Measurements from ENCODE around the gene ABHD3.

DNA sequence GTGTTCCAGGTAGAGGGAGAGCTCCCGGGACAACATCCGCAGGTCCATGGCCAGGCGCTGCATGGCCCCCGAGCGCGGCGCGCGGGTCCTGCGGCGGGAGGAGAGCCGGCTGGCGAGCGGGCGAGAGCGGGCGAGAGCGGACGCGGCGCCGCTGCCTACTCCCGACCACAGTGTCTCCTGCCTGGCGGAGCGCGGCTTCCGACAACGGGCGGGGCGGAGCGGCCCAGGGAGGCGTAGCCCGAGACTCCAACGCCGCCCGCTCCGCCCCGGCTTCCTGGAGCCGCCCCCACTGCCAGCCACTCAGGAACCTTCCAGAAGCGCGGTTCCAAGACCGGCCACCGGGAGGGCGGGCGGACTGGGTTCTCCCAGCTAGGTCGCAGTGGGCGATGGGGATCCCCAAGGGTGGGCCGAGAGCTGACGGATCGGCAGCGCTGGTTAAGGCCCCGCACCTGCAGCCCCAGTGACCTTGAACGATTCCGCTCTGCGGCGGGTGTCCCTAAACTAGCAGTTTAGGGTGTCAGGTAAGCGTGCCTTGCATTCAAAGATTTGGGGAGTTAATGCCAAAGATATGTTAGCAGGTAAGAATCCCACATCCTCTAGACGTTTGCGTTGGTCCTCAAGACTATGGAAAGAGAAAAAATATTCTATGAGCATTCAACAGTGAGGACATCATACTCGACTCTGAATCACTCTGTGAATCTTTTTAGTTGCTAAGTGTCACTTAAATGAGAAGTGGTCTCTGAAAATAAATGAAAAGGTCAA, at the start of gene ABHD3:
- TF ChIP-seq, protein P1, sequence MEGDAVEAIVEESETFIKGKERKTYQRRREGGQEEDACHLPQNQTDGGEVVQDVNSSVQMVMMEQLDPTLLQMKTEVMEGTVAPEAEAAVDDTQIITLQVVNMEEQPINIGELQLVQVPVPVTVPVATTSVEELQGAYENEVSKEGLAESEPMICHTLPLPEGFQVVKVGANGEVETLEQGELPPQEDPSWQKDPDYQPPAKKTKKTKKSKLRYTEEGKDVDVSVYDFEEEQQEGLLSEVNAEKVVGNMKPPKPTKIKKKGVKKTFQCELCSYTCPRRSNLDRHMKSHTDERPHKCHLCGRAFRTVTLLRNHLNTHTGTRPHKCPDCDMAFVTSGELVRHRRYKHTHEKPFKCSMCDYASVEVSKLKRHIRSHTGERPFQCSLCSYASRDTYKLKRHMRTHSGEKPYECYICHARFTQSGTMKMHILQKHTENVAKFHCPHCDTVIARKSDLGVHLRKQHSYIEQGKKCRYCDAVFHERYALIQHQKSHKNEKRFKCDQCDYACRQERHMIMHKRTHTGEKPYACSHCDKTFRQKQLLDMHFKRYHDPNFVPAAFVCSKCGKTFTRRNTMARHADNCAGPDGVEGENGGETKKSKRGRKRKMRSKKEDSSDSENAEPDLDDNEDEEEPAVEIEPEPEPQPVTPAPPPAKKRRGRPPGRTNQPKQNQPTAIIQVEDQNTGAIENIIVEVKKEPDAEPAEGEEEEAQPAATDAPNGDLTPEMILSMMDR (IDR thresholded peaks at IDR 0.05): peak in 3 of 4 donors; percentile 11 to 63 (median 20)
- TF ChIP-seq POLR2A (IDR thresholded peaks at IDR 0.05): peak; percentile 99
